Colonic mucosa (tissue), 4 donors: ENCODE measurements around the gene IQGAP2. TPM values are rescaled to one million over a fixed set of nuclear protein-coding genes. Genes with fewer than 3 reads are reported as not detected.

Experiments used
- DNase-seq: peaks from one replicate; pipeline ENCODE4 v3.0.0-alpha.2; 2020
- H3K27ac ChIP-seq: fragments of 200-600 bp; one replicate; pipeline ENCODE4 v1.8.0; 2021
- H3K27me3 ChIP-seq: fragments of 200-600 bp; one replicate; pipeline ENCODE4 v1.8.0; 2021
- H3K36me3 ChIP-seq: fragments of 200-600 bp; one replicate; pipeline ENCODE4 v1.8.0; 2021
- H3K4me1 ChIP-seq: fragments of 200-600 bp; one replicate; pipeline ENCODE4 v1.8.0; 2021; ENCODE audit warnings: mild to moderate bottlenecking
- H3K4me3 ChIP-seq: fragments of 200-600 bp; one replicate; pipeline ENCODE4 v1.8.0; 2021
- H3K9ac ChIP-seq, 2 donors: one replicate each; pipeline ENCODE4 v1.7.0; 2013; ENCODE audit warnings: control low read depth in 2 of 2, low read depth in 2 of 2, low read length in 2 of 2
- H3K9me3 ChIP-seq: fragments of 200-600 bp; one replicate; pipeline ENCODE4 v1.8.0; 2021
- CTCF ChIP-seq: fragments of 200-600 bp; IDR thresholded peaks from one replicate; pipeline ENCODE4 v1.8.0; 2022; ENCODE audit warnings: antibody characterized with exemption, mild to moderate bottlenecking
- intact Hi-C: fragments of 100-400 bp; cut with DNase I; formaldehyde crosslinking; loops from one replicate; pipeline ENCODE4 v1.14.1; 2022
- total RNA-seq, 2 donors: library from RNA; stranded (reverse); fragmentation: NEBNext Ultra II Directional in 1 of 2; extraction: Animal tissue kit (Norgen Biotek cat#: 25700) in 1 of 2; gene quantifications; one replicate each; pipeline ENCODE4 v1.2.1, GENCODE V29; 2021
- donor health status: healthy.
- donor health status: DM: no; HTN: no; CAD: no.
- donor health status: DM: no; HTN: no; CAD: no.

The IQGAP2 gene
- total RNA-seq, 2 donors from 2014 or later = 62.2 to 75.6 TPM

DNA sequence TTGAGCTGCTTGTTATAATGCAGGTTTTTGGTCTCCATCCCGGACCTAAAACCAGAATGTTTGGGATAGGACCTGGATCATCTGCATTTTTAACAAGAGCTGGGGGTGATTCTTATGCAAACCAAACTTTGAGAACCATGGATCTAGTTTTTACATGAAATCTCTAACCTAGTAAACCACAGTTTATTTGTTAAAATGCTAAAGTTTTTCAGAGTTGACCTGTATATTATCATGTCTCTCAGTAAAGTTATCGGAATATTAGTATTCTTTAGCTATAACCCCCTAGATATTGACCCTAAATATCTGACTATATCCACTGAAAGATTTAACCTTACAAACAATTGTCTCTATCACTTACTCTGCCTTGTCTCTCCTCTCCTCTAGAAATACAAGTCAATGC is 341.5 kb downstream of the IQGAP2 start:
- Histone ChIP-seq H3K27me3 (no peaks in the 10 kb centered on the region), H3K9me3 (no peaks in the 10 kb centered on the region), H3K9ac (no peak overlapping the region), H3K4me1 (no peaks in the 10 kb centered on the region), H3K36me3 (no peaks in the 10 kb centered on the region), H3K27ac (no peak overlapping the region), H3K4me3 (no peak overlapping the region)
- no peak for TF ChIP-seq CTCF
- no peak for DNase-seq
- intact Hi-C loops = no loop called here

- DNase-seq = no peak
- H3K4me3 ChIP-seq = no peak overlapping the region
- no peaks in the 10 kb centered on the region for H3K4me1 ChIP-seq
- no peaks in the 10 kb centered on the region for H3K27me3 ChIP-seq
- no peaks in the 10 kb centered on the region for H3K9me3 ChIP-seq
- H3K27ac ChIP-seq = no peak overlapping the region
- no peak for TF ChIP-seq CTCF
- intact Hi-C loops = no loop called here
- no peak overlapping the region for H3K9ac ChIP-seq
- no peaks in the 10 kb centered on the region for H3K36me3 ChIP-seq
These were observed 342.6 kb downstream of the IQGAP2 start for GRCh38 chr5:76745670-76746069.

- no peak overlapping the region for H3K9ac ChIP-seq
- no peaks in the 10 kb centered on the region for H3K36me3 ChIP-seq
- DNase-seq = no peak
- H3K4me3 ChIP-seq = no peak overlapping the region
- H3K9me3 ChIP-seq = no peaks in the 10 kb centered on the region
- H3K27ac ChIP-seq = no peak overlapping the region
- no peak for TF ChIP-seq CTCF
- no peaks in the 10 kb centered on the region for H3K27me3 ChIP-seq
- intact Hi-C loops = no loop called here
- no peaks in the 10 kb centered on the region for H3K4me1 ChIP-seq
These were observed 343.6 kb downstream of the IQGAP2 start for GRCh38 chr5:76746677-76747076.

DNA sequence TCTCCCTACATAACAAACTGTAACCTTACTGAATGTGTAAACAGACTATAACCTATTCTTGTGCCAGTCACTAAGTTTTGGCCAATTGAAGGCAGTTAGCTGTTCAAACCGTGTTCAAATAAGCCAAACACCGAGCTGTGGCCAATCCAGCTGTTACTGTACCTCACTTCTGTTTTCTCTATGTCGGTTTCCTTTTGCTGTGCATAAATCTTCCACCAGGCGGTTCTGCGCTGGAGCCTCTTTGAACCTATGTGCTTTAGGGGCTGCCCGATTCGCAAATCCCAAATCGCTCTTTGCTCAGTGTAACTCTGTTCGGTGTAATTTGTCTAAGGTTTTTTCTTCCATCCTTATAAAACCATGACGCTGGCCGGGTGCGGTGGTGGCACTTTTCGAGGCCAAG is 344.6 kb downstream of the IQGAP2 start:
- Histone ChIP-seq H3K27me3 (no peaks in the 10 kb centered on the region), H3K4me3 (no peak overlapping the region), H3K4me1 (no peaks in the 10 kb centered on the region), H3K9me3 (no peaks in the 10 kb centered on the region), H3K27ac (no peak overlapping the region), H3K9ac (no peak overlapping the region), H3K36me3 (no peaks in the 10 kb centered on the region)
- intact Hi-C loops = no loop called here
- DNase-seq = no peak
- TF ChIP-seq CTCF = no peak

DNA sequence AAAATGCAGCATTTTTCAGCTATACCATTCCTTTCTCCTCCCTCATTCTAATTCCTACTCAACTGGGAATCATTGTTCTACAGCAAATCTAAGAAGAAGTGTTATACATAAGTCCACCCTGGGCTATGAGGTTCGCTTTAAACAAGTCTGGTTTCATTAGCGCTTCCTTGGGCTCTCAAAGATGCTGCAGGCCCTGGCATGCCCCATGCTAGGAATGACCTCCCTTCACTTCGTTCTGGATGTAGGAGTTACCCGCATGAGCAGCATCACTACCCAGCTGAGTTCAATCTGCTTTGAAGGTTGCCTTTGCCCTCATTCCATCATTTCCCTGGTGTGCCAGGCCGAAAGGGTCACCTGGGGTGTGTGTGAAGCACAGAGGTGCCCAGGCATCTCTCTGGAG is 348.2 kb downstream of the IQGAP2 start:
- Histone ChIP-seq H3K27ac (no peak overlapping the region), H3K9ac (no peak overlapping the region), H3K4me3 (no peak overlapping the region), H3K36me3 (no peaks in the 10 kb centered on the region), H3K27me3 (no peaks in the 10 kb centered on the region), H3K4me1 (no peaks in the 10 kb centered on the region), H3K9me3 (no peaks in the 10 kb centered on the region)
- intact Hi-C loops = no loop called here
- no peak for DNase-seq
- TF ChIP-seq CTCF = no peak

DNA sequence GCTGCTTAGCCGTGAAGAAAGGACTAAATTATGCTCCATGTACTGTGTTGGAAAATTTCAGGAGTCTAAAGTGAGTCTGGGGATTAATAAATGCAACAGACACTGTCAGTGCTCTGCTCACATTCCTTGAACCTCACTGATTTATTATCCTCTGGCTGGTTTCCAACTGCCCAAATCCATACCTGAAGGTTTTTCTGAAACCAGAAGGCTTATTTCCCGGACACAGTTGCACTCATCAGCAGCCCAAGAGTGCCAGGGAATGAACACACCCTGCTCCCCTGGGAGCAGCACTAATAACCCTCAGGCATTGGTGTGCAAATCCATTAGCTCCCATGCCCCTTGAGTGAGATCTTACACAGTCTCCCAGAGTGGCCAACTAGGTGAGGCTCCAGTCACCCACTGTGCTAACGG is 351.6 kb downstream of the IQGAP2 start:
- no peaks in the 10 kb centered on the region for H3K27me3 ChIP-seq
- no peak for TF ChIP-seq CTCF
- no peak overlapping the region for H3K9ac ChIP-seq
- H3K4me1 ChIP-seq = no peaks in the 10 kb centered on the region
- intact Hi-C loops = no loop called here
- no peak overlapping the region for H3K27ac ChIP-seq
- no peak for DNase-seq
- H3K9me3 ChIP-seq = no peaks in the 10 kb centered on the region
- H3K4me3 ChIP-seq = no peak overlapping the region
- H3K36me3 ChIP-seq = no peaks in the 10 kb centered on the region
